Fibroblast of skin of scalp (primary cell): ENCODE results near the gene UGT2A1. TPM values are rescaled to one million over a fixed set of nuclear protein-coding genes. Genes with fewer than 3 reads are reported as not detected.
"Not testable (repeated sequence)": the region's sequence is repeated elsewhere in the genome, so short reads cannot be mapped to it uniquely, and the experiment has no call there.

ENCODE experiments used
- DNase-seq: peaks from one replicate; pipeline ENCODE4 v3.0.0-alpha.2; 2013
- polyA plus RNA-seq, 2 experiments: library from polyadenylated mRNA; unstranded; fragments of 120-200 nt; gene quantifications; one replicate each; pipeline ENCODE4 v1.2.1, GENCODE V29; 2013; ENCODE audit not compliant: insufficient read length in 2 of 2

The UGT2A1 gene
- polyA plus RNA-seq (2013, experiment 1 of 2; ENCODE audit: insufficient read length), result not detected
- polyA plus RNA-seq (2013, experiment 2 of 2; ENCODE audit: insufficient read length), result not detected

DNA sequence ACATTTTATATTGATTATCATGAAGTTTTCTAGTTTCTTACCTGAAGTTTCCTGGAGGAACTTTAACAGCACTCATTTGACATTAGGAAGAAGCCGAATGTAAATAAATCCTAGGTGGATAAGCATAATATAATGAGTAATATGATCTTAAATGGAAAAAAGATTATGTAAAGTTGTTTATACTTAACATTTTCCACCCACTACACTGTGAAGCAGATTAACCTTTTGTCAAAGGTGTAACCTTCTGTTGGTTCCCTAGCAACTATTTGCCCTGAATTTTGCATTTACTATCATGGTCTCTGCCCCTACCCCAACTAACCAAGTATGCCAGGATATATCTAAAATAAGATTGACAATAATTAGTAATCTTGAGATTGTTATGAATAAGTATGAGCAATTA is at the start of gene UGT2A1:
Gene UGT2A1, minus strand, starts transcription at position 101 of the 400 bp plus-strand sequence. CDS start 5,603 bp downstream, outside the sequence.
- DNase-seq, result no peak

DNA sequence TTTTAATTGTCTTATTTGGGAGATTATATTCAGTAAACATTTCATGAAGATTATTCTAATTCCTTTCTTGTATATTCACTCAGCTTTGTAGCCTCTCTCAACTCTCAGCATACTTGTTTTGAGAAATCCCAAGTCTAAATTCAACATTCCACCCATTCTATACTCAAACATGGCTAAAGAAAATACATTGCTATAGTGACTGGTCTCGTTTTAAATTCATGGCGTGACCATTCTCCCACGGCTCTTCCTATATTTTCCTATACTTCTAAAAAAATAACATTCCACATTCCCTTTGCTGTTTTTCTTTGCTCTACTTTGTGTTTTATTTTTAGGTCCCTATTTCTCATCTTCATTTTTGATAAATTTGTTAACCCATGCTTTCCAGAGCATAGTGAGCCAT is 49.2 kb upstream of the UGT2A1 start:
- peak; percentile 75 for DNase-seq

- peak; percentile 63 for DNase-seq
These were observed 48.6 kb upstream of the UGT2A1 start for GRCh38 chr4:69701696-69702095.

DNA sequence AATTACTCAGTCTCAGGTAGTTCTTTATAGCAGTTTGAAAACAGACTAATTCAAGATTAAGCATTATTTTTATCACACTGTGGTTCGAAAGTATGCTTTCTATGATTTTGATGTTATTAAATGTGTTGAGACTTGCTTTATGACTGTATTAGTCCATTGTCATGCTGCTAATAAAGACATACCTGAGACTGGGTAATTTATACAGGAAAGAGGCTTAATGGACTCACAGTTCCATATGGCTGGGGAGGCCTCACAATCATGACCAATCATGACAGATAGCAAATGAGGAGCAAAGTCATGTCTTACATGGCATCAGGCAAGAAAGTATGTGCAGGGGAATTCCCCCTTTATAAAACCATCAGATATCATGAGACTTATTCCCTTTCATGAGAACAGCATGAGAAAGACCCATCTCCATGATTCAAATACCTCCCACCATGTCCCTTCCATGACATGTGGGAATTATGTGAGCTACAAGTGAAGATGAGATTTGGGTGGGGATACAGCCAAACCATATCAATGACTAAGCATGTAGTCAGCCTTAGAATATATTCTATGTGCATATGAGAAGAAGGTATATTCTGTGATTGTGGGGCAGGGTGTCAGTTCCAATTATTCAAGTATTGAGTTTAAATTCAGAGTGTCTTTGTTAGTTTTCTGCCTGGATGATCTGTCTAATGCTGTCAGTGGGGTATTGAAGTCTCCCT is 44.6 kb upstream of the UGT2A1 start:
- no peak for DNase-seq

GRCh38 chr4:69689599-69689998 is 36.6 kb upstream of the UGT2A1 start:
- DNase-seq, result peak; percentile 52

DNA sequence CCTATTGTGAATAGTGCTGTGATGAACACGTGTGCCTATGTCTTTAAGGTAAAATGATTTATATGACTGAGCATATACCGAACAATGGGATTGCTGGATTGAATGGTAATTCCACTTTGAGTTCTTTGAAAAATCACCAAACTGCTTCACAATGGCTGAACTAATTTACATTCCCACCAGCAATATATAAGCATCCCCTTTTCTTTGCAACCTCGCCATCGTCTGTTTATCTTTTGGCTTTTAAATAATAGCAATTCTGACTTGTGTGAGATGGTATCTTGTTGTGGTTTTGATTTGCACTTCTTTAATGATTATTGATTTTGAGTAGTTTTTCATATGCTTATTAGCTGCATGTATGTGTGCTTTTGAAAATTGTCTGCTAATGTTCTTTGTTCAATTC is 31.8 kb upstream of the UGT2A1 start:
- DNase-seq, result no peak

- no peak for DNase-seq
These were observed 15.6 kb upstream of the UGT2A1 start for GRCh38 chr4:69668680-69669079.

DNA sequence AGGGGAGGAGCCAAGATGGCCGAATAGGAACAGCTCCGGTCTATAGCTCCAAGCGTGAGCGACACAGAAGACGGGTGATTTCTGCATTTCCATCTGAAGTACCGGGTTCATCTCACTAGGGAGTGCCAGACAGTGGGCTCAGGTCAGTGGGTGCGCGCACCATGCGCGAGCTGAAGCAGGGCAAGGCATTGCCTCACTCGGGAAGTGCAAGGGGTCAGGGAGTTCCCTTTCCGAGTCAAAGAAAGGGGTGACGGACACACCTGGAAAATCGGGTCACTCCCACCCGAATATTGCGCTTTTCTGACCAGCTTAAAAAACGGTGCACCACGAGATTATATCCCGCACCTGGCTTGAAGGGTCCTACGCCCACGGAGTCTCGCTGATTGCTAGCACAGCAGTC is 11.0 kb upstream of the UGT2A1 start:
- DNase-seq, result not testable (repeated sequence)

DNA sequence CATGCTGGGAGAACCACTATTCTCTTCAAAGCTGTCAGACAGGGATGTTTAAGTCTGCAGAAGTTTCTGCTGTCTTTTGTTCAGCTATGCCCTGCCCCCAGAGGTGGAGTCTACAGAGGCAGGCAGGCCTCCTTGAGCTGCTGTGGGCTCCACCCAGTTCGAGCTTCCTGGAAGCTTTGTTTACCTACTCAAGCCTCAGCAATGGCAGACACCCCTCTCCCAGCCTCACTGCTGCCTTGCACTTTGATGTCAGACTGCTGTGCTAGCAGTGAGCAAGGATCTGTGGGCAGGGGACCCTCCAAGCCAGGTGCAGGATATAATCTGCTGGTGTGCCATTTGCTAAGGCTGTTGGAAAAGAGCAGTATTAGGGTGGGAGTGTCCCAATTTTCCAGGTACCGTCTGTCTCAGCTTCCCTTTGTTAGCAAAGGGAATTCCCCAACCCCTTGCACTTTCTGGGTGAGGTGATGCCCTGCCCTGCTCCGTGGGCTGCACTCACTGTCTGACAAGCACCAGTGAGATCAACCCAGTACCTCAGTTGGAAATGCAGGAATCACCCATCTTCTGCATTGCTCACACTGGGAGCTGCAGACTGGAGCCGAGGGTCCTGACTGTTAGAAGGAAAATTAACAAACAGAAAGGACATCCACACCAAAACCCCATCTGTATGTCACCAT is 8.2 kb upstream of the UGT2A1 start:
- not testable (repeated sequence) for DNase-seq

DNA sequence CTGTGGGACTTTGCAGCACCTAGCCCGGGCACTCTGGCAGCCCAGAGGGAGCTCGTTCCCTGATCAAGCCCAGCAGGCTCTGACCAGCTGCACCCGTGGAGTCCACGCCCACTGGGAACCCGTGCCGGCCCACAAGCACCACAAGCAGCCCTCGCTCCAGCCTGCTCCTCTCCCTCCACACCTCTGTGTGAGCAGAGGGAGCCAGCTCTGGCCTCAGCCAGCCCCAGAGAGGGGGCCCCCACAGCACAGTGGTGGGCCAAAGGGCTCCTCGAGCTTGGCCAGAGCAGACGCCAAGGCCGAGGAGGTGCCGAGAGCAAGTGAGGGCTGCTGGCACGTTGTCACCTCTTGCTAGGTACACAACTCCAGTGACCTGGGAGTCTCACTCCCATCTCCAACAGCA is 5.1 kb upstream of the UGT2A1 start:
- no peak for DNase-seq

DNA sequence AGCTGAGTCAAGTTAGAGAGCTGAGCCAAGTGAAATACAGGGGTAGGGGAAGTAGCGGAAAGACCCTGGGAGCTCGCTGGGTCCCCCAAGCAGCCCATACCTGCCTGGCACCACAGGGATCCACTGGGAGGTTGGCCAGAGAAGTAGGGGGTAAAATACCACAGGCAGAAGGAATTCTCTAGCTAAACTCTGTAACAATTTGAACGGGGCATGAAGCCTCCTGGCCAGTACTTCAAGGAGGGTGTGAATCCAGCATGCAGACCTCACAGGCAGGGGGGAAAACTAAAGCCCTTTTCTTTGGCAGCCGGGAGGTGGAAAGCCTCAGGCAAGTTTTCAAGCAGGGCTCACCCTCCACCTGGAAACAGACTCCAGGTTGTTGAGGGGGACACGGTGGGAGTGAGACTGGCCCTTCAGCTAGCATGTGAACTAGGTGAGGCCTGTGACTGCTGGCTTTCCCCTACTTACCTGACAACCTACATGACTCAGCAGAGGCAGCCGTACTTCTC is 3.7 kb upstream of the UGT2A1 start:
- no peak for DNase-seq

DNA sequence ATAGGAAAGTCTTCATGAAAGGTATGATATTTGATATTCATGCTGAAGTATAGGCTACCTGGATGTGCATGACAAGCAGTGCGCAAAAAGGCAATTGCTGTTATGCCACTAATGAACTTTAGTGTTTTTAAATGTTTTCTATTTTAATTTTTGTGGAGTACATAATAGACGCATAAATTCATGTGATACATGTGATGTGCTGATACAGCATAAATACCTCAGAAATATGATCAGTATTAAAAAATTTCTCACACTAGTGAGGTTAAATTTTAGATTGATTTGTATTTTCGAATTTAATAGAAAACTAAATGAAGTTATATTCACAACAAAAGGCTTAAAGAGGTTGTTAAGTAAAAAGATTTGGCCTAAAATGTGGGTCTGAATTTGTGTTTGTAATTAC is 2.2 kb downstream of the UGT2A1 start:
- DNase-seq, result no peak

DNA sequence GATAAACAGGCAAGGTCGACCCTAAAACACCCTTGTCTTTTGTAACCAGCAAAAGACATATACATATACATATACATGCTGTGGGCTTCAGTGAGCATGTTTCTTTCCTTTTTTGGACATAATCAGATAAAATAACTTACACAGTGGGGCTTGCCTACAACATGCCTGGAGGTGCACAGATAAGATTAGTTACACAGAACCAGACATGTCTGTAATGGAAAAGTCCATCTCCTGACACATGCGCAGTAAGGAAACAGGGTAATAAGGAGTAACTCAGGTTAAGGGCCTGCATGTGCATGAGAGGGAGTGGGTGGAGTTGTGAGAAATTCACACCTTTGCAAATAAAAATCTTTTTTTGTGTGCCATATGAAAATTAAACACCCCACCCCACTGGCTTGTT is 3.4 kb downstream of the UGT2A1 start:
- no peak for DNase-seq

GRCh38 chr4:69649207-69649606 is 3.8 kb downstream of the UGT2A1 start:
- no peak for DNase-seq

DNA sequence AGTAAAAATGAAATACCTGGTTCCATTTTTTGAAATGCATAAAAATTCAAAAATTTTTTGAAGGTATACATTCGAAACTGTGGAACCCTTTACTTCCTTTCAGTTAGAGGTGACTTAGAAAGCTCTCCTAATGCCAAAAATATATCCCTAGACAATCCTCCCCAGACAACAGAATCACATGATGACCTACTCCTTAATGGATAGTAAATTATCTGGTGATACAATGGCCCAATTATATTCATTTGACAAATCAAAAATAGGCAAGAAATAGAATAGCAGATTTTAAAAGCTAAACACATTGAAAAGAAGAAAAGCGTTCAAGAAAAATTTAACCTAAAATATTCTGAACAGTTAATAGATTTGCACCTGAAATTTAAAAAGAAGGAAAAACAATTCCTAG is 10.1 kb downstream of the UGT2A1 start:
- DNase-seq, result no peak

DNA sequence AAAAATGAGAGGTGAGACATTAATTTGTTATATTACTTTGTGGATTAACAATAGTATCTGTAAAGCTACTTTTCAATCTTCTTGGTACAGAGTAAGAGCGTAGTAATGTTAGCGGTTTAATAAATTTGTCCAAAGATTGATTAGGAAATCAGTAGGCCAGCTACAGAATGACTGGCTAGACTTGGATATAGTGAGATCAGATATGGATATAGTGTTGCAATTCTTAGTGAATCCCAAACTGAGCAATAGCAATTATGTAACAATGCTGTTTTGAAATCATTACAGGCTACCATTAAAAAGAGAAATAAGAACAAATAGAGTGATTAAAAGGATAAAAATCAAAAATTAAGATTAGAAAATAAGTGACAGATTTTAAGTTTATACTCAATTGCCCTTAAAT is 12.8 kb downstream of the UGT2A1 start:
- no peak for DNase-seq

- no peak for DNase-seq
These were observed 13.5 kb downstream of the UGT2A1 start, which contains the start of gene UGT2A2 for GRCh38 chr4:69639542-69639941. UGT2A2 (minus strand) TSS chr4:69639642; CDS start chr4:69639640, 2 bp downstream.

GRCh38 chr4:69617083-69617694 is 35.9 kb downstream of the UGT2A1 start:
- peak; percentile 28 for DNase-seq

GRCh38 chr4:69610484-69610883 is 42.6 kb downstream of the UGT2A1 start:
- no peak for DNase-seq

DNA sequence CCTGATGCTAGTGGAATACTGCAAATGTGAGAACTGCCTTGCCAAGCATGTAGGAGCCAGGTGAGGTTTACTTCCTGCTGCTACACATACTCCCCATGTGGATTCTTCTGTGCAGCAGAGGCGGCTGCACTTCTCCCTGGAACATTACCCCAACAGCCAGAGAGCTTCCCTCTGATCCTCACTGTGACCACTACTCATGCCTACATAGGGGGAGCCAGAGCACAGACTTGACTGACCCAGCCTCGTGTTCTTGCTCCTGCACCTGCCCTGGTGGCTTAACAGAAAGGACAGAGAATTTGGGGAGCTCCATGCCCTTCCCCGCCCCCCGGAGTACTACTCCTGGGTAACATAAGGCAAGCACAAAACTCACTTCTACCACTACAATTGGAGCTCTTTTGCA is 52.0 kb downstream of the UGT2A1 start:
- DNase-seq, result no peak

DNA sequence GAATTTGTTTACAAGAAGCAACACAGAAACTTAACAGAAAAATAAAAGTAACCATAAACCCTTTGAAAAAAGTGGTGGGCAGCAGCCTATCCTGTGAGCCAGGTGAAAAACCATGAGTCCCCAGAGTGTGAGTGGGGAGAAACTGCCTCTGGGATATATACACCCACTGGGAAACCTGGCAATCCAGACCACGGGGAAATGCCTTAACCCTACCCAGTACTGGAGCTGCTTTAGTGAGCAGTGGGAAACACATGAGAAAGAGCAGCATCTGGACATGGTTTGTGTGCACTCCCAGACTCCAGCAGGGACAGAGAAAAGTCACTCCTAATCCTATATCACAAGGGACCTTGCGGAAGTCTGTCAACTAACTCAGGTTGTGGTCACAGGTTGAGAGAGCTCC is 53.0 kb downstream of the UGT2A1 start:
- no peak for DNase-seq

DNA sequence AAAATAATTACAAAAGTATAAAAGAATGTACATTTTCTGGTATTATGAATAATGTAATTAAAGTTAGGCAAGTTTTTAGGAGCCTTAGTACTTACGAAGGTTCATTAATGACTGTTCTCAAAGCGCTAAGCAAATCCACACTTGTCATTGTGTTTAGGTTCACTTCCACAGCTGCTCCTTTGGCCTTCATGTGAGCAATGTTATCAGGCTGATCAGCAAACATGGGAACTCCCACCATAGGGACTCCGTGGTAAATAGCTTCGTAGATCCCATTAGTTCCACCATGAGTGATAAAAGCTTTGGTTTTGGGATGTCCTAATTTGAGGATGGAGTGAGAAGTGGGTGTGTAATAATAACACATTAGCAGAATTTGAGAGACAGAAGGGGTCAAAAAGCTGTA is 58.7 kb downstream of the UGT2A1 start:
- no peak for DNase-seq

GRCh38 chr4:69591364-69591763 is 61.7 kb downstream of the UGT2A1 start:
- DNase-seq, result no peak
